Right lung (tissue), 5 donors: ENCODE results near the gene ALKBH2. TPM values are rescaled to one million over a fixed set of nuclear protein-coding genes. Genes with fewer than 3 reads are reported as not detected.
"Not testable (repeated sequence)": the region's sequence is repeated elsewhere in the genome, so short reads cannot be mapped to it uniquely, and the experiment has no call there.

Experiments used
- DNase-seq, 2 donors: peaks; one replicate each; pipeline ENCODE4 v3.0.0-alpha.2; 2013
- polyA plus RNA-seq, 5 donors: library from polyadenylated mRNA; unstranded; fragments of 120-200 nt; gene quantifications; one replicate each; pipeline versions ENCODE4 v1.2.1 to v1.2.3, GENCODE V29; 2013; ENCODE audit warnings: inconsistent platforms in 1 of 5, low replicate concordance in 1 of 5; ENCODE audit not compliant: insufficient read length in 5 of 5, insufficient read depth in 1 of 5

ALKBH2 gene
- polyA plus RNA-seq, 5 donors = 27.1 to 33.3 (median 28.2) TPM

DNA sequence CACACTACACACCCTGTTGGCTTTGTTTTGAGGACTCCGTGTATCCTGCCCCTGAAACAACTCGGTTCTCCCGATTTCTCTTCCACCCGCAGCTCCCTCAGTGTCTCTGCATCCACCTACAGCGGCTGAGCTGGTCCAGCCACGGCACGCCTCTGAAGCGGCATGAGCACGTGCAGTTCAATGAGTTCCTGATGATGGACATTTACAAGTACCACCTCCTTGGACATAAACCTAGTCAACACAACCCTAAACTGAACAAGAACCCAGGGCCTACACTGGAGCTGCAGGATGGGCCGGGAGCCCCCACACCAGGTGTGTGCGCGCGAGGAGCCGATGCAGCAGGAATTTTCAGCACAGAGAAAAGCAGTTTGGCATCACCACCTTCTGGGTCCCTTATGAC, 10.5 kb downstream of the ALKBH2 start:
- no peak for DNase-seq

GRCh38 chr12:109074866-109075265, 18.4 kb downstream of the ALKBH2 start:
- no peak for DNase-seq

- DNase-seq = no peak
Observed at GRCh38 chr12:109069307-109070271, 23.7 kb downstream of the ALKBH2 start.

- DNase-seq = no peak
Observed at GRCh38 chr12:109065853-109066193, 27.4 kb downstream of the ALKBH2 start.

DNA sequence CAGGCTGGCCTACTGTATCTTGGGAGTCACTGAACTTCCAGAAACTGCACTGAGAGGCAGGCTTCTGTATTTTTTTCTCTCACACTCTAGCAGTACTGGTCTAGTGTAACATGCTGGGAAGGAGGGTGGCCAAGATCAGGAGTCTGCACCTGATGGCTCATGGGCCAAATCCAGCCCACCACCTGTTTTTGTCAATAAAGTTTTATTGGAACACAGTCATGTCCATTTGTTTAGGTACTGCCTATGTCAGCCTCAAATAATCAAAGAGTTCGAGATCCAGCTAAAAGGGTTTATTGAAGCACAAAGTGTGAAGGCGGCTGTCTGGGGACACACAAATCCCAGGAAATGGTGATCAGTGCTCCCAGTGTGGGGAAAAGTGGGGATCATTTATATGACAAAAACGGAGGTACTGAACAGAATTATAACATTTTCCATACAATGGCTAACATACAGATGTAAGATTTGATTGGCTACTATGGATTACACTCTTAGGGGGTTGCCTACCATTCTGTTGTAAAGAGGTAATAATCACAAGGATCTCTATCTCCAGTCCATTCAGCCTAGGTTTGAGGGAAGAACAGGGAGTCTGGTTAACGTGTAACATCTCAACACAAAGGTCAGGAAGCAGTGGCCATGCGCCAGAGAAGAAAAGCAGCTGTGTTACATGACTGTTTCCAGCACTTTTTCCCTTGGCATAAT, 28.0 kb downstream of the ALKBH2 start:
- DNase-seq = no peak

GRCh38 chr12:109064143-109064542, 29.1 kb downstream of the ALKBH2 start:
- no peak for DNase-seq

- DNase-seq = no peak
Observed at GRCh38 chr12:109058773-109059172, 34.5 kb downstream of the ALKBH2 start.

DNA sequence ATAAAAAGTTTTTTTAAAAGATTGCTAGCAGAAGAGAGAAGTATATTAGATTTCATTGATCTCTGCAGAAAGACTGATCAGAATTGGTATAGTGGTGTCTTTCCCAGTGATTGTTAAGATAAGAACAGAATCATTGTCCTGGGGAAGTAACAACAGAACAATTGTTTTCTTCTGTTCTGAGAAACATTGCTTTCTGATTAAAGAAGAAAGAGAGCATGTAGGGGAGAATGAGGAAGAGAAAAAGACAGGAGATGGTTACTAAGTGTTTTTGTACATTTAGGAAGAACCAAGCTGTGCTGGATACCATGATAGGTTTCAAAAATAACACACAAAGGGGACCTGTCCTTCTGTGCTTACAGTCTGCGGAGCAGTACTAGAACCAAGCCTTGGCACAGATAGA, 35.9 kb downstream of the ALKBH2 start:
- no peak for DNase-seq

- no peak for DNase-seq
Observed at GRCh38 chr12:109056891-109057290, 36.4 kb downstream of the ALKBH2 start.

- DNase-seq = no peak
Observed at GRCh38 chr12:109054520-109054919, 38.8 kb downstream of the ALKBH2 start.

GRCh38 chr12:109054124-109054513, 39.2 kb downstream of the ALKBH2 start:
- DNase-seq = not testable (repeated sequence)

DNA sequence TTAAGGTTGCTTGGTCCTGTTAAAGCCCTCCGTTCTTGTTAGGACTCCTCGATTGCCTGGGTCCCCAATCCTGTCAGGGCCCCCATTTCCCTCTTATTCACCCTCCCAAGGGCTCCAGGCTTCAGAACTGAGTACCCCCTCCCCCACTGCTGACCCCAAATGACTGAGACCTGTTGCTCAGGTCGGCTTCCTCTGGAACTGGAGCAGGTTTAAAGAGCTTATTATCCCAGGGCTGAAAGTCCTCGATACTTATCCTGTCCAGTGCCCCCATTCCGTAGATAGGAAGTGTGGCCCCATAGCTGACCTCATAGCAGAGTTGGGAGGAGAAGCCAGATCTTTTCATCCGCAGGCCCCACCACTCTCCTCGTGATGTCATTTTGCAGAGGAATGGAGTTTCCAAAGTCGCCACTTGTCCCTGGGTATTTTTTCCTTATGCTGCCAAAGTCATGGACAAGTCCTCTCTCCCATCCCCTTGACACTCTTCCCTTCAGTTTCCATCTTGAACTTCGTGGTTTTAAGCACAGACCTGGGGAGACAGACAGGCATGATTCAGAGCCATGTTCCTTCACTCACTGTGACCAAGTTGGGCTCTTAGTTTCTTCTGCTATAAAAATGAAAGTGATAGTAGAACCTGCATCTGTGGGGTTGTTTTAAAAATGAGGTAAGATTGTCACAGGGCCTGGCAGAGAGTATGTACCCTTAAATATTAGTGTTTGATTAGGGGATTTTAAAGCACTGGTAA, 39.7 kb downstream of the ALKBH2 start:
- DNase-seq = peak; percentile 1

DNA sequence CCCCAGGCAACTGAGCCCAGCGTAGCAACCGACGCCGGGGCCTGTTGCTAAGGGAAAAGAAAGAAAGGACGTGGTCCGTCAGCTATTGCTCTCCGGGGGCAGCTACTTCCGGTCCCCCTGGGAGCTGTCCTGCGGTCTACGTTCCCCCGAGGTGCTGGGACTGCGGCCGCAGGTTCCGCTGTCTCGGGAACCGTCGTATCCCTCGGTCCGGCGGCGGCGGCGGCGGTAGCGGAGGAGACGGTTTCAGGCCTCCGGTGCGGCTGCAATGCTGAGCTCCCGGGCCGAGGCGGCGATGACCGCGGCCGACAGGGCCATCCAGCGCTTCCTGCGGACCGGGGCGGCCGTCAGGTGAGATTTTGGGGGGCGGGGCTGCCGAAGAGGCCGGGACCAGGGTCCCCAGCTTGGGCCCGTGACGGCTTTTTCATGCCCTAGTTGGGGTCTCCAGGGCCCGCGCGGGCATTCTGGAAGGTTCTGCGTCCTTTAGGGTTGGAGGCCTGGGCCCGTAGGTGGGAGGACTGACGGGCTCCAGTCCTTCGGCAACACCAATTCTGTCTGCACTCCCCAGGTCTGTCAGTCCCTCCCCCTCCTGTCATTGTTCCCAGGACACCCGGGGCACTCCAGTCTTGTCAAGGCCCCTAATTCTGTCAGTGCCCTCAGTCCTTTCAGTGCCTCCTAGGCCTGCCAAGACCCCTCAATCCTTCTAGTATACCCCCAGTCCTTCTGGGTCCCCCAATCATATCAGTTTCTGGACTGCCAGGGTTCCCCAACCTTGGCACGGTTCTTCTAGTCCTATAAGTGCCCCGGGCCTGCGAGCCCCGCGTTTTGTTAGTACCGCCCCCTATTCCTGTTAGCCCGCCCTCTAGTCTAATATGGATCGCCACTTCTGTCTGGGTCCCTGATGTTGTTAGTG, 40.6 kb downstream of the ALKBH2 start, which contains the start of gene USP30:
Gene USP30, plus strand, starts transcription at position 163 of the 910 bp plus-strand sequence. Its CDS starts 103 bp downstream, at position 266.
- peak; percentile 85 to 86 for DNase-seq

DNA sequence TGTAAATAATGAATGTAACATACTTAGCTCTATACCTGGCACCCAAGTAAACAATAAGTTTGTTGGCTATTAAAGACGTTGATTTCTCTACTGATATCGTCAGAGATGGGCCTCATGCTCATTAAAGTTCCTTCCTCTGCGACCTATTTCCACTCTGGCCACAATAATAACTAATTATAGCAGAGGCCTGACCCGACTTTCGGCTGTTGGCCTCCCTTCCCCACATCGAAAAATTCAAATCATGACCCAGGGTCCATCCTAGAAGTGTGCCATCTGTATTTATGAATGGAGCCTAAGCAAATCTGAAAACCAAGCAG, 41.2 kb downstream of the ALKBH2 start:
- no peak for DNase-seq

DNA sequence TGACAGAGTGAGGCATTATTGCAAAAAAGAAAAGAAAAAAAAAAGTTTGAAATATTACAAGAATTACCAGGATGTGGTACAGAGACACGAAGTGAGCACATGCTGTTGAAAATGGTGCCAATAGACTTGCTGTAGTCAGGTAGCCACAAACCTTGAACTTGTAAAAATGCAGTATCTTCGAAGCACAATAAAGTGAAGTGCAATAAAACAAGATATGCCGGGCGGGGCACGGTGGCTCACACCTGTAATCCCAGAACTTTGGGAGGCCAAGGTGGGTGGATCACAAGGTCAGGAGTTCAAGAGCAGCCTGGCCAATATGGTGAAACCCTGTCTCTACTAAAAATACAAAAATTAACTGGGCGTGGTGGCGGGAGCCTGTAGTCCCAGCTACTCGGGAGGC, 43.5 kb downstream of the ALKBH2 start:
- not testable (repeated sequence) for DNase-seq

DNA sequence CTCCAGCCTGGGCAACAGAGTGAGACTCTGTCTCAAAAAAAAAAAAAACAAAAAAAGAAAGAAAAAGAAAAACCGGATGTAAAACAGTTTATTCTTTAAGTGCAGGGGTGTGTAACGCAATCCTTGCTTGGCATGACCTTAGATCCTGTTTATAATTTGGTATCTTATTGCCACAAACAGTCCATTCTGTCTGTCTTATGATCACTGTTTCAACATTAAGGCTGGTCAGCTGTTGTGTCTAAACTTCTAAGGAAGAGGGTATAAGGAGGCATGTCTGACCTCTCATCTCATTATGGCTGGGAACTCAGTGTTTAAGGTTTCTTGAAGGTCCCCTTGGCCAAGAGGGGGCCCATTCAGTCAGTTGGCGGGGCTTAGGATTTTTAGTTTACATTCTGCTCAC, 44.6 kb downstream of the ALKBH2 start:
- DNase-seq = not testable (repeated sequence)

DNA sequence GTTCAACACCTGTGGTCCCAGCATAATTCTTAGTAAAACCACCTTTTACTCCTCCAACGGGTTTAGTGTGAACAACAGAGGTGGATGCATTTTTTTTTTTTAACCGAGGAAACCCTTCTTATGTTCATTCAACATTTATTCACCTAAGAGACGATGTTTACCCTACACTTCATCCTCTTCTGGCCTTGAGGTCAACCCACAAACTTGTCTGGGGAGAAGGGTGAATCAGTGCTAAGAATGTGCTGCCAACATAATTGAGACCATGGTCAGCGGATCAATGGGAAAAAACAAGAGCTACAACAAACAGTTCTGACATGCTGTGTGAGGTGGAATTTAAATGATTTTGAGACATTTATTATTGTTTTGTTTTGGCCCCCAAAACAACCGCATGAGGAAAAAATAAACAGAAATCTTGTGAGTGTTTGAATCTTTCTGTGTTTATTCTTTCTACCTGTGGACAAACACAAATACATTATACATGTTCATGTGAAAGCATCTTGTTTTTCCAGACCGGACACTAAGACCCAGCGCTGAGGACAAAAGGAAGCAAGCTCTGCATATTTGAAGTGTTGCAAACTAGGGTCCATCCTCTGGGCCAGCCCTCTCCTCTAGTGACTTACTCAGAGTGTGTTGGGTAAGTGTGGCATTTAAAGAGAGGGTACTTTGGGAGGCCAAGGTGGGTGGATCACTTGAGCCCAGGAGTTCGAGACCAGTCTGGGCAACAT, 46.0 kb downstream of the ALKBH2 start:
- DNase-seq = no peak

GRCh38 chr12:109044241-109044640, 49.0 kb downstream of the ALKBH2 start:
- DNase-seq = no peak
